HG03575 (cell line): ENCODE results near the gene FNDC3B.

Experiments
- ATAC-seq: cut with Tn5 transposase; IDR thresholded peaks from one replicate; pipeline ENCODE4 v1.9.1; 2021; ENCODE audit not compliant: unreplicated experiment, insufficient number of reproducible peaks, low FRiP score; ENCODE audit errors: extremely low read depth

FNDC3B gene

GRCh38 chr3:172300187-172300586, 260.8 kb downstream of the FNDC3B start:
- ATAC-seq: no peak

GRCh38 chr3:172300862-172301261, 261.5 kb downstream of the FNDC3B start:
- no peak for ATAC-seq

- ATAC-seq: no peak
Observed at GRCh38 chr3:172302203-172302602, 262.8 kb downstream of the FNDC3B start.

DNA sequence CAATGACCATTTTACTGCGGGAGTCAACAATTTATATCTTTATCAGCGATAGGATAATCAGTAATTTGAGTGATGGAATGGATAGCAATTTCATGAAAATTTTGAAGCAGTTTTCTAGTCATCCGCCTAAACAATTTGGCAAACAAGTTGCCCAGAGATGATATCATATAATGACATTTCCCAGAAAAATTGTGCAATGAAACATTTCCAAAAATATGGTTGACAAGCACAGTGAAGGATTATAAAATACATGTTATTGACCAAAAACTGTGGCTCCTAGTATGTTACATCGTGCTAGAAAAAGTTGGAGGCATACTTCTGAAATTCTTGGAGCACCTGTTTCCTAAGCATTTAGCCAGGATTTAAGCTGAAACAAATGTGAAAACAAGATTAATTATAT, 263.8 kb downstream of the FNDC3B start:
- no peak for ATAC-seq

GRCh38 chr3:172303941-172304558, 264.7 kb downstream of the FNDC3B start:
- ATAC-seq: no peak

DNA sequence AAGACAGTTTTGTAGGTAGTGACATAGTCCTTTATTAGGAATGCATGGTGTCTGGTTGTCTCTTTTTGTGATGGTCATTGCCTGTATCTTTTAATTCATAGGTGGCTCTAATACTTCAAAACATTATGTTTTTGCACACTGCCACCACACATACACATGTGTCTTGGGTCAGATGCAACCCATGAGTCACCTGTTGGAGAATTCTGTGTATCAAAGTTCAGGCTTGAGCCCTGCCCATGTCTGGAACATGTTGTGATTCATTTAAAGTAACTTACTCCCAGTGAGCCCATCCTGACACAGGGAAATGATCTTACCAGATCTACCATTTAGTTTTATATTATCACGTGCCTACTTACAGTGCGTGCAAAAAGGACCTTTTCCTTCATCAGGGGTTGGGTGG, 266.2 kb downstream of the FNDC3B start:
- ATAC-seq: no peak

DNA sequence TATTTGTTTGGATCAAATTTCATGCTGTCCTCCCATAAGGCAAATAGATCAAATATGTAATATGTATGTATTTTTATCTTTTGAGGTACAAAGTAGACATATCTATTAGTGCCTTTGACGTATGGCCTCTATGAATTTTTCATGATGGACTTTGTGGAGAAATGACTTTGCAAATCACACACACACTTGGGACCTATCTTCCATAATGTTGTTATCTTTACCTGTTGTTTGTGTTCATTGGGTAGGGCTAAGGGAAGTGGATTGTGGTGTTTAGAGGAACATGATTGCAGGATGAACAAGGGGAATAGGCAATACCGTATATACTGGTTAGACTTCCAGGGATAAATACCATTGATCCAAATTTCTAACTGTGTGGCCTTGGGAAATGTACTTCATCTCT, 266.6 kb downstream of the FNDC3B start:
- no peak for ATAC-seq

DNA sequence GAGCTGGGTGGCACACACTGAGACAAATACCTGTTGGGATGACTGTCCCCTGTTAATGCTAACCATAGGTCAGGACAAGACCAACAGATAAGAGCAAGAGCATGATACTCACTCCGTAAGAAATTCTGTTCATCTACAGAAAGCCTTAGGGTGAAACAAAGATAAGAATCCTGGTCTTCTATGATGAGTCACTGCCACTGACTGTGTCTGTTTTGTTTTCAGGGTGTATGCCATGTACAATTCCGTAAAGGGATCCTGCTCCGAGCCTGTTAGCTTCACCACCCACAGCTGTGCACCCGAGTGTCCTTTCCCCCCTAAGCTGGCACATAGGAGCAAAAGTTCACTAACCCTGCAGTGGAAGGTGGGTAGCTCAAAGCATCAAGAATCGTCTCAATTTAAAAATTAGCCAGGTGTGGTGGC, 267.8 kb downstream of the FNDC3B start:
- no peak for ATAC-seq

GRCh38 chr3:172309059-172309458, 269.7 kb downstream of the FNDC3B start:
- no peak for ATAC-seq

GRCh38 chr3:172309741-172310427, 270.5 kb downstream of the FNDC3B start:
- ATAC-seq: no peak

DNA sequence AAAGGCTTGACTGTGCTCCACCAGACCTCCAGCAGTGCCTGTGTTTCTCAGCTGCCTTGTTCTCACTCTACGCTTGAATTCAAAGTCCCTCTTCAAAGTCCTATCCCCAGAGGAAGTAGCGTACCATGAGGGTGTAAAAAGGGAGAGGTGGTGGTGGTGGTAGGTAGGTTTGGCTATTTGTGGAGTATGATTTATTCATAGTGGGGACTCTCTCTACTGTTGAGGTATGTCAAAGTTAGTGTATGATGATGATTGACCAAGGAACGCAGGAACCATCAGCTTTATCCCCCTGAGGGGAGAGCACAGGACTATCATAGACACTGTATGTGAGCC, 271.0 kb downstream of the FNDC3B start:
- no peak for ATAC-seq

- no peak for ATAC-seq
Observed at GRCh38 chr3:172311217-172311616, 271.8 kb downstream of the FNDC3B start.

GRCh38 chr3:172312001-172312400, 272.6 kb downstream of the FNDC3B start:
- ATAC-seq: no peak

DNA sequence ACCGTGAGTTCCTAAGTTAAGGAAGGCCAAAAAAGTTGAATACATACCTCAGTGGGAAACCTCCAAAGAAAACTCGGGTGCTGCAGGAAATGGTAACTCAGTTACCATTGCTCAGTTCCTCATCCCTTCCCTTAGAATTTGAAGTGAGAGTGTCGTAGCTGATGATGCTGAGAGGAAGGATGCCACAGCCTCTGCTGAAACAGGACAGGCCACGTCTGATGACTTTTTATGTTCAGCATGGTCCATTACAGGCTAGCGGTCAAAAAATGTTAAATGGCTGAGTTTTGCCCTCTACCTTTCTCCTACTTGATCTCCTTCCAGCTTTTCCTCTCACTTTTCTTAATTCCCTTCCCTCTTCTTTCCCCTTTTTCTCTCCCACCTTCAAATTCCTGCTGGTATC, 273.3 kb downstream of the FNDC3B start:
- ATAC-seq: no peak

- no peak for ATAC-seq
Observed at GRCh38 chr3:172313671-172314070, 274.3 kb downstream of the FNDC3B start.

DNA sequence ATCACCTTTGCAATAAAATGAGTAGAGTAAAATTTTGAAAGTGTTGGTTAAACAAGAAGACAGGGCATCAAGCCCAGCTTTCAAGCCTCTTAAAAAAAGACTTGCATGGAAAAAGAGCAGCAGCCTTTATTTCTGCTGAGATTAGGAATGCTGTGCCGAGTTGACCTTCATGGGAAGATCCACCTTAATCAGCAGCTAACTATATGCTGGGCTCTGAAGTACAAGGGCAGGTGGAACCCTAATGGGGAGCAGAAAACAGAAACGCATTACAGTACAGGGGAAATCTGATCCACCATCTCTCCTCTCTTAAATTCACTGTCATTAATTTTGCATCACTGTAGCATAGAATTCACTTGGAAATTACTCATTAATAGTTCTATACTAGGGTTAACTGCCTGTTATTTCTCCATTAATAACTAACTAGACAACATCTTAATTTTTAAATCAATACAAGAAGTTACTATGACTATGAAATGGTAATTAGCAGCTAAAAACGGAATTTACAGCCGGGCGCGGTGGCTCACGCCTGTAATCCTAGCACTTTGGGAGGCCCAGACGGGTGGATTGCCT, 275.3 kb downstream of the FNDC3B start:
- no peak for ATAC-seq

DNA sequence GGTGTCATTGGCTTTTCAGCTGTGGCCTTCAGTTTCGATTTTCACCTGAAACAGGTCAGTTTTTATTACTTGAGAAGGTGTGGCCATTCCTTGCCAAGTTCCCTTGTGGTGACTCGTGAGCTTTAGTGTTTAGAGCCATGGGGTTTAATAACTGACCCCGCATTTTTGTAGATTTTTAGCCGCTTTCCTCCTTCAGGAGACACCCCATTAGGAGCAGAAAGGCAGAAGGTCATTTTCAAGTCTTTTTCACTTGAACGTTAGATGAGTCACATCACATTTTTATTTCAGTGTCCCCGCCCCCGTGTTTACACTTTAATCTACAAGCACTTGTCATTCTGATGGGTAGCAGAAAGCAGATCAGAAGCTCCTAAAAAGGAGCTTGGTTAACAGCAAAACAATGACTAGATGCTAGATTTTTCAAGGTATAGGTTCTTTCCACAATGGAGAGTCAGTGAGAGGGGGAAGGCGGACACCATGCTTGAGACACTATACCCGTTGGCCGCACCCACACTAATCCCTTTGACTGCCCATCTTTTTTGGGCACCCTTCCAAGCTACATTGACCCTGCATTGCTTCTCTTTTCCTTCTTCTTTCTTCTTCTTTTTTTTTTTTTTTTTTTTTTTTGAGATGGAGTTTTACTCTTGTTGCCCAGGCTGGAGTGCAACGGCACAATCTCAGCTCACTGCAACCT, 276.2 kb downstream of the FNDC3B start:
- no peak for ATAC-seq

GRCh38 chr3:172316758-172317157, 277.4 kb downstream of the FNDC3B start:
- no peak for ATAC-seq

- ATAC-seq: no peak
Observed at GRCh38 chr3:172317481-172317880, 278.1 kb downstream of the FNDC3B start.

DNA sequence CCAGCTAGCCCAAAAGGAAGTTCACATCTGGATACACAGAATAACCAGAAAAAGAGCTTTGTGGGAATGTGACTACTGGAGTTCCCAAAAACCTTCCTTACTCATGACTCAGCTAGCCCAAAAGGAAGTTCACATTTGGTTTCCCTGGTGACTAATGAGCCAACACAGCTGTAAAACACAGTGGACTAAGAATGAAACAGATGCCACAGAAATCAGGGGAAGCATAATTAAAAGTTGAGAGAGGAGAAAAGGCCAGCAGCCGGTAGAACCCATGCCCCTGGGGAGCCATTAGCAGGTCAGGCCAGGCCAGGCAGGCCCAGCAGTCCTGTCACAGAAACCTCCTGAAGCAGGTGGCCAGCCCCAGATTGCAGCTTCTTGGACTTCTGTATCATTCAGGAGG, 278.6 kb downstream of the FNDC3B start:
- ATAC-seq: no peak
